NB4 (cell line): ENCODE measurements around the gene GPR18.

Experiments used
- CTCF ChIP-seq: IDR thresholded peaks from one replicate; pipeline ENCODE4 v1.5.1; 2012; ENCODE audit warnings: low read depth, low read length
- MYC ChIP-seq: IDR thresholded peaks from 2 replicates; pipeline ENCODE4 v1.6.1; 2011; ENCODE audit warnings: low read depth, low read length

- TF ChIP-seq CTCF (no peak), MYC (no peak)
Measured at GRCh38 chr13:99272481-99272880, 14.3 kb upstream of the GPR18 start.
